A204.1 (cell line): ENCODE results near the gene FCER1A.
"Not testable (repeated sequence)": the region's sequence is repeated elsewhere in the genome, so short reads cannot be mapped to it uniquely, and the experiment has no call there.

ENCODE experiments used
- FAIRE-seq: peaks from 2 replicates; lab custom pipeline; 2012; peaks lifted over from hg19 to GRCh38; lab: Jason Lieb, UNC

The FCER1A gene

DNA sequence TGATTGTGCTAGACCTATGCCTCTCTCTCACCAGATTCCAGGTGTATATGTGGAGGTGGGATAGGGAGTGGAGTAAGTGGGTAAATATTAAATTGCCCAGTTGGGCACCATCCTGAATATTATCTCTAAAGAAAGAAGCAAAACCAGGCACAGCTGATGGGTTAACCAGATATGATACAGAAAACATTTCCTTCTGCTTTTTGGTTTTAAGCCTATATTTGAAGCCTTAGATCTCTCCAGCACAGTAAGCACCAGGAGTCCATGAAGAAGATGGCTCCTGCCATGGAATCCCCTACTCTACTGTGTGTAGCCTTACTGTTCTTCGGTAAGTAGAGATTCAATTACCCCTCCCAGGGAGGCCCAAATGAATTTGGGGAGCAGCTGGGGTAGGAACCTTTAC lies at the start of gene FCER1A:
TSS of gene FCER1A (plus strand) at position 242 of the 400 bp plus-strand sequence. CDS start at position 271, 29 bp downstream.
- FAIRE-seq, result no peak

DNA sequence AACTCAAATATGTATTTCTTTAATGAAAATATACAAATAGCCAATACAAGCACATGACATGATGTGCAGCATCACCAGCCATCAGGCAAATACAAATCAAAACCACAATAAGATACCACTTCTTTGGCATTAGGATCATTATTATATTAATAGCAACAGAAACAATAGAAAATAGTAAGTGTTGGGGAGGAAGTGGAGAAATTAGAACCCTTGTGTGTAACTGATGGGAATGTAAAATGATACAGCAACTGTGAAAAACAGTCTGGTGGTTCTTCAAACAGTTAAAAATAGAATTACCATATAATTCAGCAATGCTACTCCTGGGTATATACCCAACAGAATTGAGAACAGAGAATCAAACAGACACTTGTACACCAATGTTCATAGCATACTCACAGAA lies 40.8 kb upstream of the FCER1A start:
- FAIRE-seq, result no peak

DNA sequence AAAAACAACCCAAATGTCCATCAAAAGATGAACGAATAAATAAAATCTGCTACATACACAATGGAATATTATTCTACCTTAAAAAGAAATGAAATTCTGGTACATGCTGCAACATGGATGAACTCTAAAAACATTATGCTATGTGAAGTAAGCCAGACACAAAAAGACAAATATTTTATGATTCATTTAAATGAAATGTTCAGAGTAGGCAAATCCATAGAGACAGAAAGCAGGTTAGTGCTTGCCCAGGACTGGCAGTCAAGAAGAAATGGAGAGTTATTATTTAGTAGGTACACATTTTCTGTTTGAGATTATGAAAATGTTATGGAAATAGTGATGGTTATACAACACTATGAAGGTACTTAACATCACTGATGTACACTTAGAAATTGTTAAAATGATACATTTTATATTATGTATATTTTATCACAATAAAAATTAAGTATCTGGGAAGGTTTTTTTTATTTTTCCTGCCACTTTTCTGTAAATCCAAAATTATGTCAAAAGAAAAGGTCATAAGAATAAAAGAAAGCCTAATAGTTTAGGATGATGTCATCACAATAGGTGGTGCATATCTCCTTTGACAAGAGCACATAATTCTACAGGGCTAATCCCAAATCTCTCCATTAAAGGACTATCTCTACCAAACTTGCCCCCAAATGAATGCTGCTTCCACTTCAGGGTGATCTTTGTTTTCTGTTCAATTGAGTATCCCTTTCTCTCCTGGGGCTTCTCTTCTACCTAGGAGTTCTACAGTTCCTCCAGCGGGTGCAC lies 40.2 kb upstream of the FCER1A start:
- FAIRE-seq, result no peak

DNA sequence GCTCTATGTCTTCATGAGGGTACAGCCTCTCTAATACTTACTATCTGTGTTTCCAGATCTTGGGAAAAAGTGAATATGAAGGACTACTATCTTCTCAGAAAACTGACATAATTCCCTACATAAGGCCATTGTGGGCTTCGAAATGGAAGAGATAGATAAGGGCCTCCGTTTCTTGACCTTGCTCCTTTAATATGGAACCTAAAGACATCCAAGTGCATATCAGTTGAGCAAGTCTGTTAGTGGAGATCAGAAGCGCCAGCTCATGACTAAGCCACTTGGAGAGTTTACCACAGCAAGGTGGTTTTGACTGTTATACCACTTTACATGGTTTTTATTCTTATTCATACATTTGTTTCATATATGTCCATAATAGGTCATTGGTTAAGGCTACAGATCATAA lies 35.3 kb upstream of the FCER1A start:
- no peak for FAIRE-seq

DNA sequence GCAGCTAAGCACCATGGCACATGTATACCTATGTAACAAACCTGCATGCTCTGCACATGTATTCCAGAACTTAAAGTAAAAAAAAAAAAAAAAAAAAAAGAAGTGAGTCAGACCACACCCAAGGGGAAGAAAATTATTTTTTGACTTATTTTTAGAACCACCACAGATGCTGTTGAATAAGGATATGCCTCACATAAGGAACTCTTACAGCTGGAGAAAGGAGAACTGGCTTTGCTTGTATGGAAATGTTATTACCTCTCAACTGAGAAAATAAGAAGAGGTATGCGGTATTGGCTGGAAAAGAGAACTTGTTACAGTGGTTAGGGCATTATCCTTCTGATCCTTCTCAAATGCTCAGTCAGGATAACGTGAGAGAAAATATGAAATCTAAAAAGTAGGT lies 27.5 kb upstream of the FCER1A start:
- no peak for FAIRE-seq

DNA sequence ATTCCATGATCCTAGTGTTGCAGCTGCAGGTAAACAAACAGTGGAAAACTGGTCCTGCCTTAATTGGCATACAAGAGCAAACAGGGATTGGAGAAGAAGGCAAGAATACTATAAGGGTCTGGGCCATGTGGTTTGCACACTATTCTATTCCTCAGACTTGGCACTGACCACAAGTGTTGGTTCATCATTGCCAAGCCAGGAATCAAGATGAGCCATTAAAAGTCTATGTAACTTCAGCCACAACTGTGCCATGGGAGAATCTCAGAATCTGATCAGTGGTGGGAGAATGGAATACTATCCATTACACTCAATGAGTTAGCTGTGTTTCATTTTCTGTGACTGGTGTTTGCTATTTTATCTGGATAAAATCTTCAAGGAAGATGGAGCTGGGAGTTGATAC lies 26.2 kb upstream of the FCER1A start:
- FAIRE-seq, result no peak

DNA sequence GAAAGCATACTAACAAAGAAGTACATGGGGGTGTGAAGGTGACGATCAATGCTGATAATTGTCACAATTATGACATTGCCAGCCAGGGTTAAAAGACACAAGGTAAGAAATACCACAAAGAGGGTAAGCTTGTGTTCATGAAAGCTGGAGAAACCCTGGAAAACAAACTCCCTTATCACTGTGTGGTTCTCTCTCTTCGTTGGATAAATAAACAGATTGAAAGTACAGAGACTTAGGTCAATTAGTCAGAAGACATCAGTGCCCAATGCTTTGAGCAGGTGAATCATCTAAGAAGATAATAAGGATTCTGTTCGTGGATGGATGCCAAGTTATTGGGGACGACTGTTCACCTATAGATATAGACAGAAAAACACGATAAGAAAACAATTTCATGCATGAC lies 22.4 kb upstream of the FCER1A start:
- no peak for FAIRE-seq

DNA sequence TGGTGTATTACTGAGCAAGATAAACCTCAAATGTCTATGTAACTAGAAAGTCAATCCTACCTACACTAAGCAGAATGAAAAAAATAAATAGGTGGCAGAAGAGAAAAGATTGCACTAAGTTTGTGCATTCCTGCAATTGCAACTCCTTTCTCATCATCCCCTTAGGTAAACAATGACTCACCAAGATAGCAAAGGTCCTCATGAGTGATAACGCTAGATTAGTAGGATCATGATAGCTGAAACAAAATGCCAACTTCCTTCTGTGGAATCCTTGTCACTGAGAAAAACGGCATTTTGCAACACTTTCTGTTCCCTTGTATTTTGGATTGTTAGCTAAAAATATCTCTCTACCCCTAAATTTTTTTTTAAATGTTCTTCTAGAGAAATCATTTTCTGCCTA lies 20.0 kb upstream of the FCER1A start:
- FAIRE-seq, result no peak

DNA sequence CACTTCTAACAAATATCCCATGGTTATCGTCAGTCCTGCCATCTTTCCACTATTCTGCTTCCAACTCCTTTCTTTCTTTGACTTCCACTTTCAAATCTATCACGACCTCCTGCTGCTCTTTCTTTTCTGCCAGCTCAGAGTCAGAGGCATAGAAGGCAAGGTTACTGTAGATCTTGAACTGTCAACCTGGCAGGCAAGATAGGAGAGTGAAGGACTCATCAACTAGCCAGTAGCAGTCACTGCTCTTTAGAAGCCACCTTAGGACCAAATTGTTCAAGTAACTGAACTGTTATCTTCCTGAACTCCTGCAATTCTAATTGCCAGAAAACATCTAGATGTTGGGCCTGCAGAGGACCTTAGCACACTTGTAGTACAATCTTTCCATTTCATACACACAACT lies 13.1 kb upstream of the FCER1A start:
- FAIRE-seq, result no peak

DNA sequence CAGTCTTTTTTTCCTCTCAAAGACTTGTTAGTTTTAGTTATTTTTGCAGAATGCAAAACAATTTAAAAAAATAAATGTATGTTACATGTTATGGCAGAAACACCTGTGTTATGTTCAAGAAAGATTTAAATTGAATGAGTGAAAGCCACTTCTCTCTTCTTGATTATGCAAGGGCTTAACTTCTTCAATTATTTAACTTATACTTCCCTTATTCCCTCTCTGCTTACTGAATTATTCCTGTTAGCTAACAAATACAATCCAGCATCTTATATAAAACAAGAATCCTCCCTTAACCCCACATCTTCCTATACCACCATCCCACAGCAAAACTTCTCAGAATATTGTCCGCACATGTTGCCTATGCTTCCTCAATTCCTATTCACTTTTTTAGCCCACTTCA lies 10.7 kb upstream of the FCER1A start:
- FAIRE-seq, result no peak

DNA sequence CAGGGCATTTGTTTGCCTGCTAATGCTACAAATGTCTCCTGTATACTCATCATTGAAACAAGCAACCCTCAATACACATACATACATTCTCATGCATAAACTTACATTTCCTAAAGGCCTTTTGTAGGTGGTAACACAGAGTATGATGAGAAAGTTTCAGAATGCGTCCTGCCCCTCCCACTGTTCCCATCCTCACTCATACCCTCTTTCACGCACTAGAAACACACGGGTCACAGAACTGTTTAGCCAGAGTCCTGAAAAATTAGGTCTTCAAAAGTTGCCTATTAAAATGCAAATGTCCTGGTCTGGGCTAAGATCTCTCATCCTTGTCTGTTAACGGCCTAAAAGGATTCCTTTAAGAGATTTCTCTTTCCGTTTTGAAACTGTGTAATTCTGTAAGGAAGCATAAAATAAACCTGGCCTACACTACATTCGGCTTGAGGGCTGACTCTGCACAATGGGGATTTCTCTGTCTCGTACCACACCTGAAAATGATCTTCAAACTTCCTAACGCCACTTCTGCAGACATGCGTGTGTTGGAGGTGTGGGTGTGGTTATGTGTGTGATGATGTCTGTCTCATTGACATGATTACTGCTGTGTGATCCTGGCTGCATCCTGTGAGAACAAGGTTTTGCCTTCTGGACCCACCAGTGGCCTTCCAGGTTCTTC lies 5.3 kb upstream of the FCER1A start:
- no peak for FAIRE-seq

DNA sequence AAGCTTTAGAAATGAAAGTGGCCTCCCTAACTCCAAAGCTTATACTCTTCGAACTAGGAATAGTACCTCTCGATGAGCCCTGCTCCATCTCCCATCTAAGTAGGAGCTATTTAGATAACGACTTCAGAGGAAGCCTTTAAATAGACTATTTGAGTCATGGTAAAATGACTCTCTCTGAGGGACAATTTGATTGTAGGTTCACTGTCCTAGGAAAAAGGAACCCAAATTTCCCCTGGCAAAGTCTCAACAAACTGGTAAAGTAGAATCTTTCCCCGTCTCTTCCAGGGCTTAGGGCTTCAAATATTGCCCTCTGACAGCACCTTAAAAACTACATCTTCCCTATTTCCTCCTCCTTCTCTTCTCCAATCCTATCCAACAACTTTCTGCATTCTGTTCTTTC lies 2.0 kb upstream of the FCER1A start:
- FAIRE-seq, result no peak

DNA sequence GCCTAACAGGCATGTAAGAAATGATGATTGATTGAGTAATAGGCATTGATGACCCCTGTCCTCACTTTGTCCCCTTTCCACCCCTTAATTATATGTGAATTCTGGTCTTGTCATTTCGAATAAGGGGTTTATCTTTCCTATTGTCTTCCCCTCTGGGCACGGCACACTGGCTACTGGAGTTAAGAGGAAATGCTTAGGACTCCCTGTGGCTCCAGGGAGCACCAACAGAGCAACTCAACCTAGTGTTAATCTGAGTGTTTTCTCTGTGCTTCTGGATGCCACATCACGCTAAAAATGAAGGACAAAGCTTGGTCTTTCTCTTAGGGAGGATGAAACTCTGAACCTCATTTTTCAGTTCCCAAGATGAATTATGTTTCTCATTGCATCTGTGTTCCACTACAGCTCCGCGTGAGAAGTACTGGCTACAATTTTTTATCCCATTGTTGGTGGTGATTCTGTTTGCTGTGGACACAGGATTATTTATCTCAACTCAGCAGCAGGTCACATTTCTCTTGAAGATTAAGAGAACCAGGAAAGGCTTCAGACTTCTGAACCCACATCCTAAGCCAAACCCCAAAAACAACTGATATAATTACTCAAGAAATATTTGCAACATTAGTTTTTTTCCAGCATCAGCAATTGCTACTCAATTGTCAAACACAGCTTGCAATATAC lies 5.3 kb downstream of the FCER1A start:
- no peak for FAIRE-seq

DNA sequence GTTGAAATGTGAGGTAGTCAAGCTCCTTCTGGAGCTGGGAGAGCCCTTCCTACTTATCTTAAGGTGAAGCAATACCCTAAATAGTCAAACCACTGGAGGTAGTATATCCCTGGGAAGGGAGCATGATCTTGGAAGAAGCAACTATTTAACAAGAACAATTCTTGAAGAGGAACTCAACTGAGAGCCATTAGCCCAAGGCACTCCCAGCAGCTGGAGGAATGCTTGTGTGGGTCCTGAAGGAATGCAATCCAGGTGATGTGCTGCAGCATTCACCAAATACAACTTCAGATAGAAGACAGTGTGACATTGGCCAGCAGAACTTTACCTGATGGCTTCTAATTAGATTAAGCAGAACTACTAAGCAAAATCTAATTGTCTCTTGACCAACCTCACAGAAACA lies 9.5 kb downstream of the FCER1A start:
- no peak for FAIRE-seq

DNA sequence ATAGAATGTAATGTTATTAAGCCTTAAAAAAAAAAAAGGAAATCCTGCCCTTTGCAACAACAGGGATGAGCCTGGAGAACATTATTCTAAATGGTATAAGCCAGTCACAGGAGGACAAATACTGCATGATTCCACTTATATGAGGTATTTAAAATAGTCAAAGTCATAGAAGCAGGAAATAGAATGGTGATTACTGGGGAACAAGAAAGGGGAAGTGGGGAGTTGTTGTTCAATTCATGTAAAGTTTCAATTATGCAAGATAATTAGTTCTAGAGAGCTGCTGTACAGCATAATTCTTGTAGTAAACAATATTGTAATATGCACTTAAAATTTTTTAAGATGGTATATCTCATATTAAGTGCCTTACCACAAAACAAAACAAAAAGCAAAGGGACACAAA lies 13.2 kb downstream of the FCER1A start:
- no peak for FAIRE-seq

DNA sequence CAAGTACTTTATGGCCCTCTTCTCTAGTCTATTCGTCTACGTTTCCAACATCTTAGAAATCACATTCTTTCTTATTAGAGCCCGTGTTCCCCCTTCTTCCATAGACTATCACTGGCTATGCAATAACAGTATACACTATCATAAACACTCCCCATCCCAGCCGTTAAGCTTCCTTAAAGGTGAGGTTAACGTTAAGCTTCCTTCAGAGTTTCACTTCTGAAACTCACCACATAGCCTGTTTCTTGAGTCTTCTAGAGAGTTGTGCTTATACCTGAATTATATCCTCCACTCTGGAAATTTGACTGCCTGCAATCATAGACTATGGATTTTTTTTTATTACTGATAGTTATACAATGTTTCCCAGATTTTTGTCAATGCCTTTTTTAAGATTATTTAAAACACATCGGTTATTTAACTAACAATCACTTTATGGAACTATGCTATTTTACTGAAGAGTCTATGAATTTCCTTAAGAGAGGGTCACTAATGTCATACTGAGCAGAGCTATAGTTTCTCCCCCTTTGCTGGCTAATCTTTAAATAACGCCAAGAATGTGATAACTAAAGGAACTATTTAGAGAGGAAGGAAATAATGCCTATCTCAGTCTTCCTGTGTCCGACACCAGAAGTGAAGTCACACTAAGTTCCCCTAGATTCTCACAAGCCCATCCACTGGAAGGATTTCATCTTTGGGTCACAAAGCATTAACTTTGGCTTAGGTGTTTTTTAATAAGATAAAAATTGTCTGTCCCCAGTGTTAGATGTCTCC lies 16.8 kb downstream of the FCER1A start:
- FAIRE-seq, result no peak

DNA sequence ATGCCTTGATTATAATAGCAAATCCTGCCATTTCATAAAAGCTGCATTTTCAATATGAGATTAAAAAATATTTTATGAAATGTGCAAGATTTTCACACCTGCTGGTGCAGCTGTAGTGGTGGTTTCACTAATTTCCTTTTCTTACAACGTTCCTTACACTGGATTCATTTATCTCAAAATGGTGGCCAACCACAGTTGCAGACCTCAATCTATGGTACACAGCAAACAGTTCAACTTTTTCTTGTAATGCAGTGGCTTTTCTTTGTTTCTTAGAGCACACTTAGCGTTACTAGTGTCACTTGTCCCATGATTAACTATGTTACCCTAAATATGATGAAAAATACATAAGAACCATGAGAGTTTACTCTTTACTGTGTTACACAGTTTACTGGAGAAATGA lies 32.7 kb downstream of the FCER1A start:
- no peak for FAIRE-seq

DNA sequence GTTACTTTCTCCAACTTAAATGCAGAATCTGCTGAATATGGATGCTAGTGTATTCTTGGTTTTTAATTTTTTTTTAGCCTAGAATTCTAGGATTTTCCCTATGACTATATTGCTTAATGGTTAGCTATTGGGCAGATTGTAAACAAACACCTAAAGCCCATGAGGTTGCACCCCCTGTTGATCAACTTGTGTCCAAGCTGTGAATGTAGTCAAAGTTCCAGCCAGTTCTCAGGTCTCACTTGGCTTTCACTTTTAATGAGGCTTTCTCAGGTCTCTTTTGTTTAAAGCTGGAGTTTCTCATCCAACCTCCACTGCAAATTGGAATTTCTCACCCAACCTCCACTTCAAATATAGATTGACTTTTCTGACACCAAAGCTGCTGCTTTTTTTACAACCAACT lies 35.9 kb downstream of the FCER1A start:
- FAIRE-seq, result no peak

DNA sequence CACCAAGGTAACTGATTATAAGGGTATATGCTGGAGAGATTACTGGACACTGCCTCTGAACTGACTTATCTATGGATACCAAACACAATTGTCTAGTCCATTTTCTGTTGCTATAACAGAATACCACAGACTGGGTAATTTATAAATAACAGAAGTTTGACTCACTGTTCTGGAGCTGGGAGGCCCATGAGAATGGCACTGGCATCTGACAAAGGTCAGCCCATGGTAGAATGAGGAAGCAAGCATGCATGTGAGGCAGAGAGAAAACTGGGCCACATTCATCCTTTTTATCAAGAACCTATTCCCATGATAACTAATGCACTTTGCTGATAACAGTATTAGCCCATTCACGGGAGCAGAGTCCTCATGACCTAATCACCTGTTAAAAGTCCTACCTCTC lies 37.4 kb downstream of the FCER1A start:
- no peak for FAIRE-seq

DNA sequence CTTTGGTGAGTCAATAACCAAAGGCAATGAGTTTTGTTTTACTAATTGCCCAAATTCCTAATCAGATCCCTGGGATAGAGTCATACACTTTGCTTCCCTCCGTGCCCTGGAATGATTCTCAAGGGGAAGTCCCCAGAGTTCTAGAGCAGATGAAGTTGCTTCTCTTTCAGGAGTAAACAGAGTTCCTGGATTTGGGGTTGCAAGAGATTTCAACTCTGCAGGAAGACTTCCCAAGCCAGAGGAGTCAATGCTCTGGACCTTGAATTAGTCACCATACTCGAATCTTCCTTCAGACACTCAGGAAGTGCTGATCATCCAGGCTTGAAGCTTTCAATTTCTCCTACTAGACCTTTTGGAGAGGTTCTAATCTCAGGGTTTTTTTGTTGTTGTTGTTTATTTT lies 39.6 kb downstream of the FCER1A start:
- FAIRE-seq, result no peak

DNA sequence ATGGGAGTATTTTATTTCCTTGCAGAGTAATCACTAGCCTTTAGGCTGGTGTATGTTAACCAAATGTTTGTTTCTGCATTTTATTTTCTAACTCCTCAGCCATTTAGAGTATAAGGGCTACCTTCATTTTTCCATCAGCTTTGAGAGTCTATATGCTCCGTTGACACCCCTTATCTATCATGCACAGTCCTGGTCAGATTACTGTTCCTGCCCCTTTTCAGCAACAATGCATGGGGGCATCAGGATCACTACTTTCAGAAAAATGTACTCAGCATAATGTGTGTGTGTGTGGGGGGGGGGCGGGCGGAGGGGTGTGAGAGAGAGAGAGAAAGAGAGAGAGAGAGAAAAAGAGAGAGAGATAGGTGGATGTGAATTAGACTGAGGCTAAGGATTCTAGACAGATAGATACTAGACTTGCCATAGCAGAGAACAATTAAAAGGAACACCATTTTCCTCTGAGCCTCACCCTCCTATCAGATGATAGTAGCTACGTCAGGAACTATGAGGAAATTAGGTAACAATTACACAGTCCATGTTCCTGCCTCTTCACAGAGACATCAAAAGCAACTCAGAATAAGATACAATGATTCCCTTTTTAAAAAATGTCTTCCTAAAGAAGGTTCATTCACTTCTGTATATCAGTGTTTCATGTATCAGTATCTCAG lies 40.8 kb downstream of the FCER1A start:
- no peak for FAIRE-seq

DNA sequence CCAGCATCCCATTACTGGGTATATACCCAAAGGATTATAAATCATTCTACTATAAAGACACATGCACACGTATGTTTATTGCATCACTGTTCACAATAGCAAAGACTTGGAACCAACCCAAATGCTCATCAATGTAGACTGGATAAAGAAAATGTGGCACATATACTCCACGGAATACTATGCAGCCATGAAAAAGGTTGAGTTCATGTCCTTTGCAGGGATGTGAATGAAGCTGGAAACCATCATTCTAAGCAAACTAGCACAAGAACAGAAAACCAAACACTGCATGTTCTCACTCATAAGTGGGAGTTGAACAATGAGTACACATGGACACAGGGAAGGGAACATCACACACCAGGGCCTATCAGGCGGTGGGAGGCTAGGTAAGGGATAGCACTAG lies 47.2 kb downstream of the FCER1A start:
- not testable (repeated sequence) for FAIRE-seq
